HUDEP-2 (cell line): ENCODE results near the gene SLC25A46.
"Not testable (repeated sequence)": the region's sequence is repeated elsewhere in the genome, so short reads cannot be mapped to it uniquely, and the experiment has no call there.

Source experiments
- DNase-seq, 76 experiments: peaks; one replicate each; lab custom pipeline; 2025; ENCODE audit not compliant: unreplicated experiment in 76 of 76; lab: John Stamatoyannopoulos, UW

Gene SLC25A46

DNA sequence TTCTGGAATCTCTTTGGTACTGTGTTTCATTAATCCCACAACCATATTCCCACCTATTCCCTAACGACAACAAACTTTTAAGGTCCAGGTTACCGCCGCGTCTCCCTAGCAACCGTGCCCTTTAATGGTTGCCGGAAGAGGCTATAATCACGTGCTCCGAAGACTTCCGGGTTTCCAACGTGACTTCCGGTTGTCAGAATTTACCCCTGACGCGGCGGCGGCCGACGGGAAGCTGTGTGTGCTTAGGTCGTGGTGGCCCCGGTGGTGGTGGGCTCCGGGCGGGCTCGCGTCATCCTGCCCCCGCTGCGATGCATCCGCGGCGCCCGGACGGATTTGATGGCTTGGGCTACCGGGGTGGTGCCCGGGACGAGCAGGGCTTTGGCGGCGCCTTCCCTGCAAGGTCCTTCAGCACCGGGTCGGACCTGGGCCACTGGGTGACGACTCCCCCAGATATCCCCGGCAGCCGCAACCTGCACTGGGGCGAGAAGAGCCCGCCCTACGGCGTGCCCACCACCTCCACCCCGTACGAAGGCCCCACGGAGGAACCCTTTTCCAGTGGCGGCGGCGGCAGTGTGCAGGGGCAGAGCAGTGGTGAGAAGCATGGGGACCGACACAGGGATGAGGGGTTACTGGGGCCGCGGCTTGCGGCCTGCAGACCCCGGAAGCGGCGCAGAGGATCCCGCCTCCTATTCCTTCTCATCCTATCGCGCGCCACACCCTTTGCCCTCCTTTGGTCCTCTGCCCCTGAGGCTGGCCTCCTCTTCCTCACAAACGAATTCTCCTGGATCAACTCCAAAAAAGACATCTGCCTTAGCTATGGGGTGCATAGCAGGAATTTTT is at the start of gene SLC25A46:
Gene SLC25A46, plus strand, starts transcription at position 196 of the 840 bp plus-strand sequence. Its CDS starts 113 bp downstream, at position 309.
- DNase-seq = peak in 74 of 76 experiments; percentile 18 to 86 (median 67)

DNA sequence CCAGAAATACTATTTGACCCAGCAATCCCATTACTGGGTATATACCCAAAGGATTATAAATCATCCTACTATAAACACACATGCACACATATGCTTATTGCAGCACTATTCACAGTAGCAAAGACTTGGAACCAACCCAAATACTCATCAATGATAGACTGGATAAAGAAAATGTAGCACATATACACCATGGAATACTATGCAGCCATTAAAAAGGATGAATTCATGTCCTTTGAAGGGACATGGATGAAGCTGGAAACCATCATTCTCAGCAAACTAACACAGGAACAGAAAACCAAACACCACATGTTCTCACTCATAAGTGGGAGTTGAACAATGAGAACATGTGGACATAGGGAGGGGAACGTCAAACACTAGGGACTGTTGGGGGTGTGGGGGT is 48.2 kb upstream of the SLC25A46 start:
- DNase-seq = not testable (repeated sequence)

- DNase-seq = not testable (repeated sequence)
Observed at GRCh38 chr5:110692669-110693068, 46.1 kb upstream of the SLC25A46 start.

GRCh38 chr5:110702300-110702699 is 36.5 kb upstream of the SLC25A46 start:
- no peak for DNase-seq

- no peak for DNase-seq
Observed at GRCh38 chr5:110702704-110703103, 36.1 kb upstream of the SLC25A46 start.

GRCh38 chr5:110703481-110703880 is 35.3 kb upstream of the SLC25A46 start:
- DNase-seq = no peak

- no peak for DNase-seq
Observed at GRCh38 chr5:110705349-110705748, 33.5 kb upstream of the SLC25A46 start.

DNA sequence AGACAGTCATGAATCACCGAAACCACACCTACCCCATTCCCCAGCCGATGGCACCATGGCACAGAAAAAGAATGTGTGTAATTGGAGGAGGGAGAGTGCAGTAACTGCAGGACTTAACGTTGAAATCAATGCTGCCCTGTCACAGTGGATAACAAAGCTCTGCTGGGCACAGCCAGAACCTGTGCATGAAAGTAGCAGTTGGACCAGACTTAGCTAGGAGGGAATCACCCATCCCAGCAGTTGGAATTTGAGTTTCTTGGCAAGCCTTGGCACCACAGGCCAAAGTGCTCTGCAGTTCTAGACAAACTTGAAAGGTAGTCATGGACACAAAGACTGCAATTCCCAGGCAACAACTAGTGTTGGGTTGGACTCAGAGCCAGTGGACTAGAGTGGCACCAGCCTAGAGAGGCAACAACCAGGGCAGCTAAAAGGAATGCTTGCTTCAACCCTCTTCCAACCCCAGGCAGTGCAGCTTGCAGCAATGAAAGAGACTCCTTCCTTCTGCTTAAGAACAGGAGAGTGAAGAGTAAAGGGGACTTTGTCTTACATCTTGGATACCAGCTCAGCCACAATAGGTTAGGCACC is 31.5 kb upstream of the SLC25A46 start:
- DNase-seq = no peak

DNA sequence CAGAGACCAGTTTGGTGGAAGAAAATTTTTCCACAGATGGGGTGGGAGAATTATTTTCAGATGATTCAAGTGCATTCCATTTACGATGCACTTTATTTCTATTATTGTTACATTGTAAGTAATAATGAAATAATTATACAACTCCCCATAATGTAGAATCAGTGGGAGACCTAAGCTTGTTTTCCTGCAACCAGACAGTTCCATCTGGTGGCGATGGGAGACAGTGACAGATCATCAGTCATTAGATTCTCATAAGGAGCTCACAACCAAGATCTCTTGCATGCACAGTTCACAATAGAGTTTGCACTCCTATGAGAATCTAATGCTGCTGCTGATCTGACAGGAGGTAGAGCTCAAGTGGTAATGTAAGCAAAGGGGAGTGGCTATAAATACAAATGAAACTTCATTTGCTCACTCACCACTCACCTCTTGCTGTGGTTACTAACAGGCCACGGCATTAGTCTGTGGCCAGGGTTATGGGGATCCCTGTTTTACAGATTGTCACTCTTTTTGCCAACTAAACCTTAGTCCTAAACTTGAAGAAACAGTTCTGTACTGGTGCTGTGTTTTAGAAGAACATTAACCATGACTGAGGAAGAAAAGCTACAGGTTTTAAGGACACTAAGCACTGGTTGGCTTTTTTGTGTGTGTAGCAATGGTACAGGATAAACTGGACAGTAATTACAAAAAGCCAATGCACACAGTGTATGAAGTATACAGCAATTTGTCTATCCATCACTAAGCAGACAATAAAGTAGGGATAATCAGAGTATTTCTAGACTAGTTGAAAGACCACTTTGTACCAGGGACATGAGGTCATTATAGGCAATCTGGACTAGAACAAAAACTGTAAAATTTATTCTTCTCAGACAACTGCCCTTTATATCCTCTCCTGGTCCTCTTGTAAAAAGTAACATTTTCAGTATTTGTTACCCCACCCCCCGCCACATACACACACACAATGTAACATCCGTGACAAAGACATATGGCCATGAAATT is 22.3 kb upstream of the SLC25A46 start:
- DNase-seq = no peak

DNA sequence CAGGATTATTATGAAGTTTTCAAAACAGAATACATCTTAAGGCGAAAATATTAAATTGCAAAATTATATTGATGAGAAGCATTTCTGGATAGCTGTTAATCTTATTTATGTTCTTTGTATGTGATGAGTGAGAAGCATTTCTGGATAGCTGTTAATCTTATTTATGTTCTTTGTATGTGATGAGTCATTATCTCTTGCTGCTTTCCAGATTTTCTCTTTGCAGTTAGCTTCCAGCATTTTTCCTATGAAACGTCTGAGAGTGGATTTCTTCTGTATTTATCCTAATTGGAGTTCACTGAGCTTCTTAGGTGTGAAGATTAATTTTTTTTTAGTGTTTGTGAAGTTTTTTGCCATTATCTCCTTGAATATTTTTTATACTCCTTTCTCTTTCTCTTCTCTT is 20.5 kb upstream of the SLC25A46 start:
- DNase-seq = no peak

GRCh38 chr5:110726249-110727024 is 12.4 kb upstream of the SLC25A46 start, which contains the start of gene TMEM232:
TSS of gene TMEM232 (minus strand) at chr5:110726671. CDS start at chr5:110667352, 59,319 bp downstream.
- no peak for DNase-seq

- no peak for DNase-seq
Observed at GRCh38 chr5:110727025-110727314, 11.8 kb upstream of the SLC25A46 start.

GRCh38 chr5:110731499-110731898 is 7.3 kb upstream of the SLC25A46 start:
- not testable (repeated sequence) for DNase-seq

- DNase-seq = peak in 1 of 76 experiments; percentile 2
Observed at GRCh38 chr5:110734101-110734500, 4.7 kb upstream of the SLC25A46 start.

DNA sequence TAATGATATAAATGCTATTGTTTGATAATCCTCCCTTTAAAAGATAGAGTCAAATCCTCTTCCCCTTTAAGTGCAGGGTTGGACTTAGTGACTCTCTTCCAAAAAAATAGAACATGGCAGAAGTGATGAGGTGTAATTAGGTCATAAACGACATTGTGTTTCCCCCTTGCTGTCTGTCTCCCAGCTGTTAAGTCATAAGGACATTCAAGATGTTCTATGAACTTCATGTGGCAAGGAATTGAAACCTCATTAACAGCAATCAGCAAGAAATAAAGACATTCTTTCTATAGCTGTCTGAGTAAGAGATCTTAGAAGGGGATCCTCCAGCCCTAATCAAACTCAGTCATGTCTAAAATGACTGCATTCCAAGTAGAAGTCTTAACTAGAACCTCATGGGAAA is 3.3 kb upstream of the SLC25A46 start:
- DNase-seq = no peak

GRCh38 chr5:110736753-110737152 is 2.1 kb upstream of the SLC25A46 start:
- no peak for DNase-seq

GRCh38 chr5:110738503-110738811 is 350 bp upstream of the SLC25A46 start:
- peak in 23 of 76 experiments; percentile 2 to 71 (median 49) for DNase-seq

DNA sequence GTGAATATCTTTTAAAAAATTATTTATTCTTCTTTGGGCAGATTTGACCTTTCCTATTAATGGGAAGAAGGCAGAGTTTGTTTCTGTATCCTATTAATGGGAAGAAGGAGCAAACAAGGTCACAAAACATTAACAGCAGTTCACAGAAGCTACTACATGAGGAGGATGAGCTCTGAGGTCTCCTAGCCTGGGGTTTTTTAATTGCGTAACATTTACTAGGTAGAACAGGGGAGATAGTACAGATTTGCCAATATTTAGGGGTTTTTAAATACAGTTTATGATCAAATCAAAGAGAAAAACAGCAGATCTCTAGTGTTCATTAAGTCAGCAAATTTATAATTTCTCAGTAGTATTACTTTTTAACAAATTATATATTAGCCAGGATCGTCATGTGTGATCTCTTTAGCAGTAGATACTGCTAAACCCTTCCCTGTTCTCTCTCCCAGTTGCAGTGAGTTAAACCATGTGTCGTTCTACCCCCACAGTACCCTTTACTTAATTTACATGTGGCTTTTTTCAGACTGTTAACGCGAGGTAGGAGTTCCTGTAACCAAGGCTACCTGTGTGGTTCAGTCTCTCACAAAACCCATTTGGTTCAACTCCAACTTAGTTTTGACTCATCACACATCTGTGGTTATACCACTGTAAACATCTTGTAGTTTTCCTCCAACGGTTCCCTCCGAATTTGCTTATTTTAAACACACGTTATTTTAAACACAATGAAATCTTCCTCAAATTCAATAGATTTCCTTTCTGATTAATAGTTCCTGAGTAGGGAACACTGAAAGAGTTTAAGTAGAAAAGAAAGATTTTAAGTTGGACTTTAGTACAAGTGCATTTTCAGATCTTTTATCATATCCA is 13.3 kb downstream of the SLC25A46 start:
- peak in 2 of 76 experiments; percentile 7 to 11 for DNase-seq

DNA sequence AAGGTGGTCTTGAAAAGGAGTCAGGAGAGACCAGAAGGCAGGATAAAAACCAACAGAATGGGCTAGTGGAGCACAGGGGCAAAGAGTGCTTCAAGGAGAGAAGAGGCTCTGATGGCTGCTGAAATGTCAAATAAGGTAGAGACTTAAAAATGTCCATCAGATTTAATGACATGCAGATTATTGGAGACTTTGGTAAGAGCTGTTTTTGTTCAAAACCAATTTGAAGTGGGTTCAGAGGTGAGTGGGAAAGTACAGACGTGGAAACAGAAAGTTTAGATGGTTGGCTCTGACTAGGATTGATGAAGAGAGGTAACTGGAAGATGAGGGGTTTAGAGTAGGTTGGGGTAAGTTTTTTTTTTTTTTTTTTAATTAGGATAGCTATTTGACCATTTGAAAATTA is 14.1 kb downstream of the SLC25A46 start:
- DNase-seq = no peak
